Panc1 (cell line): ENCODE data around the gene CGN.

ENCODE experiments used
- CTCF ChIP-seq: fragments of 450-650 bp; IDR thresholded peaks from 2 replicates; pipeline ENCODE4 v1.5.1; 2017; ENCODE audit warnings: mild to moderate bottlenecking
- POLR2AphosphoS5 ChIP-seq: IDR thresholded peaks from 2 replicates; pipeline ENCODE4 v1.6.1; 2012; ENCODE audit warnings: mild to moderate bottlenecking, low read depth, low read length, moderate library complexity
- REST ChIP-seq, 2 experiments: IDR thresholded peaks; 2 replicates each; pipeline ENCODE4 v1.6.1; 2011 to 2012; ENCODE audit warnings: low read depth in 2 of 2, control low read depth in 1 of 2, low read length in 1 of 2, mild to moderate bottlenecking in 1 of 2, moderate library complexity in 1 of 2; ENCODE audit not compliant: insufficient read depth in 1 of 2
- SIN3A ChIP-seq: IDR thresholded peaks from 2 replicates; pipeline ENCODE4 v1.6.1; 2012; ENCODE audit warnings: low read depth, mild to moderate bottlenecking, low read length, moderate library complexity, borderline replicate concordance; ENCODE audit not compliant: insufficient read depth
- TCF7L2 ChIP-seq: IDR thresholded peaks from 2 replicates; pipeline ENCODE4 v1.6.1; 2011; ENCODE audit warnings: mild to moderate bottlenecking, low read depth, low read length, inconsistent platforms

- TF ChIP-seq CTCF (no peak), TCF7L2 (no peak), POLR2AphosphoS5 (no peak), REST (IDR thresholded peaks at IDR 0.05; ENCODE audit: insufficient read depth in 1 of 2, low read depth in 2 of 2, low read length in 1 of 2) (no peak), SIN3A (no peak)
Measured at GRCh38 chr1:151510020-151510405, 1.2 kb upstream of the CGN start.
